Measurements from ENCODE around the gene AADACL3. TPM values are rescaled to one million over a fixed set of nuclear protein-coding genes. Genes with fewer than 3 reads are reported as not detected.
"Not testable (repeated sequence)": the region's sequence is repeated elsewhere in the genome, so short reads cannot be mapped to it uniquely, and the experiment has no call there.

AADACL3 gene
- total and polyA plus RNA-seq, 5 experiments from 2014 or later = not detected

- ATAC-seq (no peak), DNase-seq (no peak)
- H3K27me3 Mint-ChIP-seq = peaks cover 14 to 27% (median 21%) of the 10 kb centered on the region in 5 donors
- H3K27ac Mint-ChIP-seq = no peak overlapping the region
- H3K9me3 Mint-ChIP-seq = peaks cover 10 to 47% (median 22%) of the 10 kb centered on the region in 9 donors
- H3K36me3 Mint-ChIP-seq = peaks cover 4 to 34% (median 5%) of the 10 kb centered on the region in 3 donors
- no peak overlapping the region for H3K4me3 Mint-ChIP-seq
- no peaks in the 10 kb centered on the region for H3K4me1 Mint-ChIP-seq
- POLR2A ChIA-PET = no interaction called here
Observed at GRCh38 chr1:12703821-12704451, 12.0 kb upstream of the AADACL3 start.

GRCh38 chr1:12706061-12706460, 9.8 kb upstream of the AADACL3 start:
- DNase-seq = no peak
- no peak for ATAC-seq
- POLR2A ChIA-PET = no interaction called here
- H3K4me1 Mint-ChIP-seq = no peaks in the 10 kb centered on the region
- H3K9me3 Mint-ChIP-seq = peaks cover 10 to 38% (median 19%) of the 10 kb centered on the region in 9 donors
- no peak overlapping the region for H3K27ac Mint-ChIP-seq
- H3K36me3 Mint-ChIP-seq = peaks cover 0 to 30% (median 3%) of the 10 kb centered on the region in 3 donors
- peaks cover 6 to 15% (median 7%) of the 10 kb centered on the region in 5 donors for H3K27me3 Mint-ChIP-seq
- H3K4me3 Mint-ChIP-seq = no peak overlapping the region

GRCh38 chr1:12708396-12709090, 7.4 kb upstream of the AADACL3 start:
- no peak overlapping the region for H3K27ac Mint-ChIP-seq

GRCh38 chr1:12709091-12709491, 6.8 kb upstream of the AADACL3 start:
- H3K27me3 Mint-ChIP-seq = peaks cover 10 to 27% (median 18%) of the 10 kb centered on the region in 5 donors
- no peak overlapping the region for H3K27ac Mint-ChIP-seq
- H3K4me1 Mint-ChIP-seq = peaks cover 0 to 3% (median 0%) of the 10 kb centered on the region in 4 donors
- POLR2A ChIA-PET = no interaction called here
- H3K9me3 Mint-ChIP-seq = peaks cover under 1 to 16% (median 9%) of the 10 kb centered on the region in 9 donors
- no peak for DNase-seq
- H3K4me3 Mint-ChIP-seq = no peak overlapping the region
- peaks cover 0 to 11% (median 0%) of the 10 kb centered on the region in 3 donors for H3K36me3 Mint-ChIP-seq
- ATAC-seq = no peak

More at GRCh38 chr1:12708396-12709090, 7.4 kb upstream of the AADACL3 start:
- Mint-ChIP-seq H3K9me3 (peaks cover 6 to 21% (median 14%) of the 10 kb centered on the region in 9 donors), H3K4me3 (no peak overlapping the region), H3K27me3 (peaks cover 10 to 24% (median 17%) of the 10 kb centered on the region in 5 donors), H3K4me1 (no peaks in the 10 kb centered on the region), H3K36me3 (peaks cover 0 to 16% (median 0%) of the 10 kb centered on the region in 3 donors)
- DNase-seq (no peak), ATAC-seq (no peak)
- POLR2A ChIA-PET = no interaction called here

- Mint-ChIP-seq H3K27ac (no peak overlapping the region), H3K9me3 (peaks cover 0 to 10% (median 5%) of the 10 kb centered on the region in 9 donors), H3K4me1 (peaks cover 0 to 3% (median 0%) of the 10 kb centered on the region in 4 donors), H3K4me3 (no peak overlapping the region), H3K27me3 (peaks cover 10 to 25% (median 18%) of the 10 kb centered on the region in 5 donors), H3K36me3 (peaks cover 0 to 6% (median 0%) of the 10 kb centered on the region in 3 donors)
- POLR2A ChIA-PET = no interaction called here
- DNase-seq (no peak), ATAC-seq (no peak)
Observed at GRCh38 chr1:12709696-12710095, 6.2 kb upstream of the AADACL3 start.

- Mint-ChIP-seq H3K27me3 (peaks cover 14 to 38% (median 24%) of the 10 kb centered on the region in 5 donors), H3K4me3 (no peak overlapping the region), H3K4me1 (peaks cover 0 to 3% (median 0%) of the 10 kb centered on the region in 4 donors), H3K9me3 (no peaks in the 10 kb centered on the region), H3K27ac (no peak overlapping the region), H3K36me3 (no peaks in the 10 kb centered on the region)
- POLR2A ChIA-PET = no interaction called here
- DNase-seq (no peak), ATAC-seq (no peak)
Observed at GRCh38 chr1:12711536-12711935, 4.4 kb upstream of the AADACL3 start.

GRCh38 chr1:12712076-12712475, 3.8 kb upstream of the AADACL3 start:
- H3K4me1 Mint-ChIP-seq = peaks cover 0 to 3% (median 0%) of the 10 kb centered on the region in 4 donors
- H3K9me3 Mint-ChIP-seq = no peaks in the 10 kb centered on the region
- H3K27ac Mint-ChIP-seq = no peak overlapping the region
- H3K36me3 Mint-ChIP-seq = no peaks in the 10 kb centered on the region
- DNase-seq (no peak), ATAC-seq (no peak)
- H3K27me3 Mint-ChIP-seq = peaks cover 14 to 38% (median 22%) of the 10 kb centered on the region in 5 donors
- H3K4me3 Mint-ChIP-seq = no peak overlapping the region
- POLR2A ChIA-PET = no interaction called here

- Mint-ChIP-seq H3K27me3 (peaks cover 10 to 46% (median 22%) of the 10 kb centered on the region in 5 donors), H3K36me3 (no peaks in the 10 kb centered on the region), H3K9me3 (no peaks in the 10 kb centered on the region), H3K4me1 (peaks cover 0 to 3% (median 0%) of the 10 kb centered on the region in 4 donors), H3K4me3 (no peak overlapping the region), H3K27ac (no peak overlapping the region)
- no peak for ATAC-seq
- POLR2A ChIA-PET = no interaction called here
- DNase-seq = no peak
Observed at GRCh38 chr1:12712929-12713328, 3.0 kb upstream of the AADACL3 start.

GRCh38 chr1:12713651-12714050, 2.3 kb upstream of the AADACL3 start:
- not testable (repeated sequence) for DNase-seq, H3K4me1 Mint-ChIP-seq, H3K27ac Mint-ChIP-seq, H3K9me3 Mint-ChIP-seq, ATAC-seq, H3K36me3 Mint-ChIP-seq, H3K4me3 Mint-ChIP-seq
- peaks cover 10 to 46% (median 22%) of the 10 kb centered on the region in 5 donors for H3K27me3 Mint-ChIP-seq
- POLR2A ChIA-PET = interaction anchor here (0.6 kb wide), 1 partner anchor 221 kb away, joined by 3 read pairs; no protein-coding TSS in a partner anchor

- no peak for DNase-seq
- peaks cover 12 to 46% (median 25%) of the 10 kb centered on the region in 5 donors for H3K27me3 Mint-ChIP-seq
- POLR2A ChIA-PET = no interaction called here
- no peaks in the 10 kb centered on the region for H3K9me3 Mint-ChIP-seq
- H3K27ac Mint-ChIP-seq = peak overlapping the region in 1 of 10 donors; percentile 75
- ATAC-seq = no peak
- H3K36me3 Mint-ChIP-seq = no peaks in the 10 kb centered on the region
- peaks cover 0 to 3% (median 0%) of the 10 kb centered on the region in 4 donors for H3K4me1 Mint-ChIP-seq
- H3K4me3 Mint-ChIP-seq = no peak overlapping the region
Observed at GRCh38 chr1:12714710-12715475, 1.0 kb upstream of the AADACL3 start.

- Mint-ChIP-seq H3K36me3 (no peaks in the 10 kb centered on the region), H3K9me3 (no peaks in the 10 kb centered on the region), H3K4me3 (no peak overlapping the region), H3K27me3 (peaks cover 13 to 55% (median 32%) of the 10 kb centered on the region in 5 donors), H3K4me1 (peaks cover 0 to 3% (median 0%) of the 10 kb centered on the region in 4 donors), H3K27ac (no peak overlapping the region)
- ATAC-seq = no peak
- no peak for DNase-seq
- POLR2A ChIA-PET = no interaction called here
Observed at GRCh38 chr1:12717301-12717838, 1.5 kb downstream of the AADACL3 start.

GRCh38 chr1:12722626-12723025, 6.7 kb downstream of the AADACL3 start:
- POLR2A ChIA-PET = no interaction called here
- Mint-ChIP-seq H3K4me3 (no peak overlapping the region), H3K9me3 (peaks cover 0 to 3% (median 0%) of the 10 kb centered on the region in 9 donors), H3K27ac (no peak overlapping the region), H3K4me1 (no peaks in the 10 kb centered on the region), H3K36me3 (no peaks in the 10 kb centered on the region), H3K27me3 (peaks cover 11 to 60% (median 31%) of the 10 kb centered on the region in 5 donors)
- ATAC-seq = no peak
- no peak for DNase-seq
